GM12872 (cell line): ENCODE measurements around the gene ZNF90.

Experiments used
- CTCF ChIP-seq: IDR thresholded peaks from 3 replicates; pipeline ENCODE4 v1.5.1; 2011; ENCODE audit warnings: low read depth, mild to moderate bottlenecking, low read length, moderate library complexity; ENCODE audit not compliant: insufficient read depth

Gene ZNF90

GRCh38 chr19:20051841-20052768 lies 25.7 kb upstream of the ZNF90 start:
- TF ChIP-seq CTCF = no peak

- no peak for TF ChIP-seq CTCF
Observed at GRCh38 chr19:20060282-20060681, 17.5 kb upstream of the ZNF90 start.

- TF ChIP-seq CTCF = no peak
Observed at GRCh38 chr19:20066861-20067260, 10.9 kb upstream of the ZNF90 start.

DNA sequence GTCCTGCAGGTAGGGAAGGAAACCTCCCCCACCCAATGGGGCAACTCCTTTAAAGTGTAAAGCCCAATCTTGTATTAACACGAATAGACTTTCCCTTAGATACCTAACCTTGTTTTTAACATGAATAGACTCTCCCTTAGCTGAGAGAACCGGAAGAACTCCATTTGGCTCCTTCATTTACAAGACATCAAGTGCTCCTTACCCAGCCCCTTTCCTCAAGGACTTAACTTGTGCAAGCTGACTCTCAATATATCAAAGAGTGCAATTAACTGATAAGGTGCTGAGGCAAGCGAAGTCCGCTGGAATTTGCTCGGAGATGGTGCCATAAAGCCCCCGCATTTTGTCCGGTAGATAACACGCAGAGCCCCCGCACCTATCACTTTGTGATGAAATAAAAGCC lies 9.9 kb upstream of the ZNF90 start:
- no peak for TF ChIP-seq CTCF

DNA sequence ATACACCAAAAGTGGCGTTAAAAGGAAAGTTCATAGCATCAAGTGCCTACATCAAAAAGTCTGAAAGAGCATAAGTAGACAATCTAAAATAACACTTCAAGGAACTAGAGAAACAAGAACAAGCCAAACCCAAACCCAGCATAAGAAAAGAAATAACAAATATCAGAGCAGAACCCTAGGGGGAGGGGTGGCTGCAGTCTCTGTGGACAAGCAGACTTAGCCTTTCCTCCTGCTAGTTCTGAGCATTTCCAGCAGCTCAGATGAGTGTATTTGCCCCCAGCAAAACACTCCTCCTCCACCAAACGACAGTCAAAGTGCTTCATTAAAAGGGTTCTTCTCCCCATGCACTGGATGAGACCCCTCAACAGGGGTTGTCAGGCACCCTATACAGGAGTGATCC lies 7.1 kb upstream of the ZNF90 start:
- no peak for TF ChIP-seq CTCF

GRCh38 chr19:20072936-20073335 lies 4.9 kb upstream of the ZNF90 start:
- TF ChIP-seq CTCF = no peak

DNA sequence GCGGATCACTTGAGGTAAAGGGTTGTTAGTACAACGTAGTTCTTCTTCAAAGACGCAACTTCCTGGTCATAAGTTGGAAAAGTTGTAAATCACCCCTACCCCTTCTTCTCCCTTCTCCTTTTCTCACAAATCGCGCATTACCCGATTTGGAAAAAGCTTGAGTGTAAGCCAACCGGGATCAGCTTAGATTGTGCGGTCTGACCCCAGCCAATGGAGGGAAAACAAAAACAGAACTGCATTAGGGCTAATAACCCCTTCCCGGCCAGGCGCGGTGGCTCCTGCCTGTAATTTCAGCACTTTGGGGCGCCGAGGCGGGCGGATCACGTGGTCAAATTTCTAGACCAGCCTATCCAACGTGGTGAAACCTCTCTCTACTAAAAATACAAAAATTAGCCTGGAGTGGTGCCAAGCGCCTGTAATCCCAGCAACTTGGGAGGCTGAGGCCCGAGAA lies 806 bp downstream of the ZNF90 start:
- no peak for TF ChIP-seq CTCF
